Neural progenitor cell (in vitro differentiated cells): ENCODE results near the gene SCGB2B2.
"Not testable (repeated sequence)": the region's sequence is repeated elsewhere in the genome, so short reads cannot be mapped to it uniquely, and the experiment has no call there.

Experiments
- EZH2 ChIP-seq: fragments of 200-600 bp; sonication (generic); IDR thresholded peaks from 2 replicates; pipeline ENCODE4 v1.6.1; 2017; ENCODE audit warnings: antibody characterized with exemption, mild to moderate bottlenecking, moderate library complexity
- TF ChIP-seq, protein P1 (sequence below): fragments of 200-600 bp; sonication (generic); IDR thresholded peaks from 2 replicates; pipeline ENCODE4 v1.5.1; 2017; ENCODE audit warnings: antibody characterized with exemption, mild to moderate bottlenecking

DNA sequence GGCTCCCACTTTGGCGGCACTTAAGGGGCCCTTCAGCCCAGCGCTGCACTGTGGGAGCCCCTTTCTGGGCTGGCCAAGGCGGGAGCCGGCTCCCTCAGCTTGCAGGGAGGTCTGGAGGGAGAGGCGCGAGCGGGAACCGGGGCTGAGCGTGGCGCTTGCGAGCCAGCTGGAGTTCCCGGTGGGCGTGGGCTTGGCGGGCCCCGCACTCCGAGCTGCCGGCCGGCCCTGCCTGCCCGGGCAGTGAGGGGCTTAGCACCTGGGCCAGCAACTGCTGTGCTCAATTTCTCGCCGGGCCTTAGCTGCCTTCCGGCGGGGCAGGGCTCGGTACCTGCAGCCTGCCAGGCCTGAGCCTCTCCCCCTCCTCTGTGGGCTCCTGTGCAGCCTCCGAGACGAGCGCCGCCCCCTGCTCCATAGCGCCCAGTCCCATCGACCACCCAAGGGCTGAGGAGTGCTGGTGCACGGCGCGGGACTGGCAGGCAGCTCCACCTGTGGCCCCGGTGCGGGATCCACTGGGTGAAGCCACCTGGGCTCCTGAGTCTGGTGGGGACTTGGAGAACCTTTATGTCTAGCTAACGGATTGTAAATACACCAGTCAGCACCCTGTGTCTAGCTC, 8.8 kb downstream of the SCGB2B2 start:
- not testable (repeated sequence) for TF ChIP-seq EZH2
- TF ChIP-seq, protein P1, sequence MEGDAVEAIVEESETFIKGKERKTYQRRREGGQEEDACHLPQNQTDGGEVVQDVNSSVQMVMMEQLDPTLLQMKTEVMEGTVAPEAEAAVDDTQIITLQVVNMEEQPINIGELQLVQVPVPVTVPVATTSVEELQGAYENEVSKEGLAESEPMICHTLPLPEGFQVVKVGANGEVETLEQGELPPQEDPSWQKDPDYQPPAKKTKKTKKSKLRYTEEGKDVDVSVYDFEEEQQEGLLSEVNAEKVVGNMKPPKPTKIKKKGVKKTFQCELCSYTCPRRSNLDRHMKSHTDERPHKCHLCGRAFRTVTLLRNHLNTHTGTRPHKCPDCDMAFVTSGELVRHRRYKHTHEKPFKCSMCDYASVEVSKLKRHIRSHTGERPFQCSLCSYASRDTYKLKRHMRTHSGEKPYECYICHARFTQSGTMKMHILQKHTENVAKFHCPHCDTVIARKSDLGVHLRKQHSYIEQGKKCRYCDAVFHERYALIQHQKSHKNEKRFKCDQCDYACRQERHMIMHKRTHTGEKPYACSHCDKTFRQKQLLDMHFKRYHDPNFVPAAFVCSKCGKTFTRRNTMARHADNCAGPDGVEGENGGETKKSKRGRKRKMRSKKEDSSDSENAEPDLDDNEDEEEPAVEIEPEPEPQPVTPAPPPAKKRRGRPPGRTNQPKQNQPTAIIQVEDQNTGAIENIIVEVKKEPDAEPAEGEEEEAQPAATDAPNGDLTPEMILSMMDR = not testable (repeated sequence)
